ENCODE data around the gene CD82. TPM values are rescaled to one million over a fixed set of nuclear protein-coding genes. Genes with fewer than 3 reads are reported as not detected.
"Not testable (repeated sequence)": the region's sequence is repeated elsewhere in the genome, so short reads cannot be mapped to it uniquely, and the experiment has no call there.

CD82 gene
- total RNA-seq, 1 experiment from 2014 or later, result 4.5 TPM

- Histone ChIP-seq H4K8ac (replicated peaks; ENCODE audit: insufficient read length, low read depth, low read length) (no peak overlapping the region), H3K4me2 (ENCODE audit: insufficient read depth, insufficient read length, low read length) (no peak overlapping the region), H2BK20ac (ENCODE audit: low read depth, low read length, poor library complexity, severe bottlenecking) (no peak overlapping the region), H2BK5ac (ENCODE audit: insufficient read length, low read length) (no peak overlapping the region), H3K4ac (ENCODE audit: low read depth, low read length) (no peak overlapping the region), H3K9me3 (ENCODE audit: control insufficient read depth, low read depth, low read length) (no peaks in the 10 kb centered on the region), H4K5ac (ENCODE audit: insufficient read length, low read depth, low read length) (no peak overlapping the region), H3K27me3 (ENCODE audit: insufficient read depth, low read length) (no peaks in the 10 kb centered on the region), H3K23ac (ENCODE audit: insufficient read length, low read depth, low read length) (no peak overlapping the region), H3K4me1 (ENCODE audit: insufficient read depth, low read length) (no peaks in the 10 kb centered on the region), H4K20me1 (ENCODE audit: control insufficient read depth, insufficient read depth, insufficient read length) (no peaks in the 10 kb centered on the region), H3K79me2 (ENCODE audit: insufficient read depth, low read length) (no peaks in the 10 kb centered on the region), H3K9ac (ENCODE audit: extremely low read depth, insufficient read length, low read length) (no peak overlapping the region), H2AK5ac (ENCODE audit: insufficient read length, low read length) (no peak overlapping the region), H3K18ac (ENCODE audit: insufficient read length, low read depth, low read length) (no peak overlapping the region), H3K79me1 (ENCODE audit: insufficient read depth, low read depth, low read length, poor library complexity, severe bottlenecking) (no peaks in the 10 kb centered on the region), H3K14ac (ENCODE audit: insufficient read depth, low read length) (no peak overlapping the region), H2BK12ac (ENCODE audit: insufficient read length, low read depth, low read length) (no peak overlapping the region), H3K23me2 (ENCODE audit: insufficient read length, low read depth, low read length, poor library complexity, severe bottlenecking) (no peaks in the 10 kb centered on the region), H3K27ac (ENCODE audit: insufficient read length, low read depth, low read length) (no peak overlapping the region), H2BK120ac (ENCODE audit: low read depth, low read length, poor library complexity, severe bottlenecking) (no peak overlapping the region), H2AFZ (ENCODE audit: low read length) (no peak overlapping the region), H3K56ac (ENCODE audit: insufficient read length, low read depth, low read length) (no peak overlapping the region), H4K91ac (ENCODE audit: insufficient read length, low read depth, low read length) (no peak overlapping the region), H2BK15ac (ENCODE audit: low read depth, low read length) (no peak overlapping the region), H3T11ph (ENCODE audit: low read length) (no peak overlapping the region)
- Mint-ChIP-seq H3K4me1 (no peaks in the 10 kb centered on the region), H3K27me3 (ENCODE audit: low read depth) (peaks cover 22% of the 10 kb centered on the region), H3K9me3 (peaks cover 3 to 8% of the 10 kb centered on the region in 2 experiments; a peak in 3 of 5 replicates), H3K36me3 (ENCODE audit: insufficient read depth in 1 of 3, low read depth in 3 of 3) (no peaks in the 10 kb centered on the region; a peak in 1 of 7 replicates), H3K4me3 (no peak overlapping the region), H3K27ac (no peak overlapping the region)
- TF ChIP-seq CTCF (conservative IDR thresholded peaks at IDR 0.05), result no peak
- WGBS (ENCODE audit: extremely low coverage, insufficient read length, low lambda C conversion rate), result no CpG with 5 or more reads among the region's 4 CpGs
- DNase-seq, result no peak
These were observed 17.3 kb upstream of the CD82 start for GRCh38 chr11:44548032-44548695.

GRCh38 chr11:44548961-44549749, 16.3 kb upstream of the CD82 start:
- H3K27me3 Mint-ChIP-seq (ENCODE audit: low read depth), result peaks cover 20% of the 10 kb centered on the region
- not testable (repeated sequence) for H2BK5ac ChIP-seq (ENCODE audit: insufficient read length, low read length); H3K4me2 ChIP-seq (ENCODE audit: insufficient read depth, insufficient read length, low read length); H2BK15ac ChIP-seq (ENCODE audit: low read depth, low read length); H3K4me3 Mint-ChIP-seq; H2AK5ac ChIP-seq (ENCODE audit: insufficient read length, low read length); H3K9ac ChIP-seq (ENCODE audit: extremely low read depth, insufficient read length, low read length); H3K4me1 Mint-ChIP-seq; H2BK12ac ChIP-seq (ENCODE audit: insufficient read length, low read depth, low read length); H4K5ac ChIP-seq (ENCODE audit: insufficient read length, low read depth, low read length); DNase-seq; H3K23ac ChIP-seq (ENCODE audit: insufficient read length, low read depth, low read length); H3K56ac ChIP-seq (ENCODE audit: insufficient read length, low read depth, low read length); H2AFZ ChIP-seq (ENCODE audit: low read length); H3K27ac Mint-ChIP-seq; H3K36me3 Mint-ChIP-seq (ENCODE audit: insufficient read depth in 1 of 3, low read depth in 3 of 3); H3K4me1 ChIP-seq (ENCODE audit: insufficient read depth, low read length); H3K79me1 ChIP-seq (ENCODE audit: insufficient read depth, low read depth, low read length, poor library complexity, severe bottlenecking); H3K27ac ChIP-seq (ENCODE audit: insufficient read length, low read depth, low read length); H3K27me3 ChIP-seq (ENCODE audit: insufficient read depth, low read length); H3K14ac ChIP-seq (ENCODE audit: insufficient read depth, low read length); H3K79me2 ChIP-seq (ENCODE audit: insufficient read depth, low read length); H3K18ac ChIP-seq (ENCODE audit: insufficient read length, low read depth, low read length); H4K91ac ChIP-seq (ENCODE audit: insufficient read length, low read depth, low read length); H2BK20ac ChIP-seq (ENCODE audit: low read depth, low read length, poor library complexity, severe bottlenecking); H2BK120ac ChIP-seq (ENCODE audit: low read depth, low read length, poor library complexity, severe bottlenecking); H3K4ac ChIP-seq (ENCODE audit: low read depth, low read length); H3K9me3 Mint-ChIP-seq; H3K23me2 ChIP-seq (ENCODE audit: insufficient read length, low read depth, low read length, poor library complexity, severe bottlenecking); H3T11ph ChIP-seq (ENCODE audit: low read length); H4K8ac ChIP-seq (replicated peaks; ENCODE audit: insufficient read length, low read depth, low read length); H4K20me1 ChIP-seq (ENCODE audit: control insufficient read depth, insufficient read depth, insufficient read length); H3K9me3 ChIP-seq (ENCODE audit: control insufficient read depth, low read depth, low read length)
- no CpG with 5 or more reads among the region's 5 CpGs for WGBS (ENCODE audit: extremely low coverage, insufficient read length, low lambda C conversion rate)
